GM23338 (cell line): Measurements from ENCODE around the gene TNIP1. TPM values are rescaled to one million over a fixed set of nuclear protein-coding genes. Genes with fewer than 3 reads are reported as not detected.

Experiments used
- ATAC-seq: fragments of 200-7000 bp; cut with Tn5 transposase; 3 replicates; pipeline ENCODE4 v1.9.1; 2020
- DNase-seq: peaks from one replicate; pipeline ENCODE4 v3.0.0-alpha.2; 2015; ENCODE audit warnings: low spot score
- H2AFZ ChIP-seq: fragments of 200-600 bp; sonication (generic); 2 replicates; pipeline ENCODE4 v1.8.0; 2016; ENCODE audit warnings: antibody characterized with exemption, mild to moderate bottlenecking, moderate library complexity
- H3F3A ChIP-seq: fragments of 200-600 bp; sonication (generic); replicated peaks from 2 replicates; pipeline ENCODE4 v1.8.0; 2017; ENCODE audit warnings: antibody characterized with exemption, mixed run types, low read depth
- H3K27ac ChIP-seq: fragments of 200-600 bp; sonication (generic); 2 replicates; pipeline ENCODE4 v1.6.1; 2016; ENCODE audit warnings: low read depth
- H3K27me3 ChIP-seq: fragments of 200-600 bp; sonication (generic); 2 replicates; pipeline ENCODE4 v1.8.0; 2016; ENCODE audit warnings: mild to moderate bottlenecking, mixed run types, moderate library complexity; ENCODE audit not compliant: insufficient read depth
- H3K36me3 ChIP-seq: fragments of 200-600 bp; sonication (generic); 2 replicates; pipeline ENCODE4 v1.8.0; 2016; ENCODE audit warnings: mild to moderate bottlenecking; ENCODE audit not compliant: insufficient read depth
- H3K4me1 ChIP-seq: fragments of 200-600 bp; sonication (generic); 2 replicates; pipeline ENCODE4 v1.8.0; 2016; ENCODE audit warnings: mild to moderate bottlenecking, moderate library complexity; ENCODE audit not compliant: insufficient read depth
- H3K4me2 ChIP-seq: fragments of 200-600 bp; sonication (generic); 2 replicates; pipeline ENCODE4 v1.7.1; 2017; ENCODE audit warnings: mixed run types
- H3K4me3 ChIP-seq: fragments of 200-600 bp; sonication (generic); 2 replicates; pipeline ENCODE4 v1.6.1; 2016; ENCODE audit warnings: mixed run types
- H3K79me2 ChIP-seq: fragments of 200-600 bp; sonication (generic); replicated peaks from 2 replicates; pipeline ENCODE4 v1.8.0; 2017; ENCODE audit warnings: mild to moderate bottlenecking; ENCODE audit not compliant: insufficient read depth
- H3K9me2 ChIP-seq: fragments of 200-600 bp; sonication (generic); 2 replicates; pipeline ENCODE4 v1.8.0; 2017; ENCODE audit not compliant: insufficient read depth
- H4K20me1 ChIP-seq: fragments of 200-600 bp; sonication (generic); replicated peaks from 2 replicates; pipeline ENCODE4 v1.8.0; 2017; ENCODE audit warnings: mild to moderate bottlenecking; ENCODE audit not compliant: insufficient read depth
- H3K27ac Mint-ChIP-seq: 2 replicates; pipeline ENCODE4 v1.8.0; 2020; ENCODE audit warnings: inconsistent platforms, mild to moderate bottlenecking, moderate library complexity, mixed read lengths
- H3K27me3 Mint-ChIP-seq: 3 replicates; pipeline ENCODE4 v1.8.0; 2022; ENCODE audit warnings: low read depth, mild to moderate bottlenecking, moderate library complexity, mixed read lengths, inconsistent platforms; ENCODE audit not compliant: insufficient read depth, poor library complexity
- H3K36me3 Mint-ChIP-seq: 3 replicates; pipeline ENCODE4 v1.8.0; 2021; ENCODE audit warnings: low read depth, mild to moderate bottlenecking, inconsistent platforms, moderate library complexity, mixed read lengths
- H3K4me1 Mint-ChIP-seq: 3 replicates; pipeline ENCODE4 v1.8.0; 2020; ENCODE audit warnings: mild to moderate bottlenecking, inconsistent platforms, mixed read lengths
- H3K4me3 Mint-ChIP-seq: 3 replicates; pipeline ENCODE4 v1.8.0; 2021; ENCODE audit warnings: moderate library complexity, mild to moderate bottlenecking, inconsistent platforms, mixed read lengths
- H3K9me3 Mint-ChIP-seq: 3 replicates; pipeline ENCODE4 v1.8.0; 2020; ENCODE audit warnings: moderate library complexity, mild to moderate bottlenecking, inconsistent platforms, mixed read lengths
- CREB1 ChIP-seq: fragments of 250-450 bp; sonication (Bioruptor Pico); IDR thresholded peaks from 2 replicates; pipeline ENCODE4 v1.5.0; 2020; ENCODE audit warnings: low read depth, mild to moderate bottlenecking, moderate library complexity
- CTCF ChIP-seq, 2 experiments: fragments of 200-600 bp in 1 of 2; sonication (generic) in 1 of 2; conservative IDR thresholded peaks; 2 replicates each; pipeline versions ENCODE4 v1.5.1 to v1.6.1; 2016 to 2017; ENCODE audit warnings: antibody characterized with exemption in 2 of 2, low read depth in 2 of 2, mild to moderate bottlenecking in 2 of 2, moderate library complexity in 1 of 2
- ETS1 ChIP-seq: IDR thresholded peaks from 2 replicates; pipeline ENCODE4 v1.6.1; 2016; ENCODE audit warnings: antibody characterized with exemption
- EZH2phosphoT487 ChIP-seq: fragments of 200-600 bp; sonication (generic); IDR thresholded peaks from one replicate; pipeline ENCODE4 v1.8.1; 2018; ENCODE audit warnings: antibody characterized with exemption; ENCODE audit not compliant: unreplicated experiment
- JUNB ChIP-seq: IDR thresholded peaks from one replicate; pipeline ENCODE4 v1.6.1; 2016; ENCODE audit warnings: antibody characterized with exemption; ENCODE audit not compliant: unreplicated experiment
- NANOG ChIP-seq: IDR thresholded peaks from 2 replicates; pipeline ENCODE4 v1.6.1; 2016; ENCODE audit warnings: antibody characterized with exemption, borderline replicate concordance
- ZNF331 ChIP-seq: fragments of 250-450 bp; sonication (Bioruptor Pico); IDR thresholded peaks from 2 replicates; pipeline ENCODE4 v1.5.0; 2020; ENCODE audit warnings: low read depth, mild to moderate bottlenecking, moderate library complexity
- ZNF462 ChIP-seq: fragments of 250-450 bp; sonication (Bioruptor Pico); IDR thresholded peaks from 2 replicates; pipeline ENCODE4 v1.5.0; 2020; ENCODE audit warnings: mild to moderate bottlenecking, moderate library complexity
- polyA plus RNA-seq: library from polyadenylated mRNA; unstranded; fragments of >200 nt; fragmentation: Nextera tagmentation; extraction: Ambion mirVana; gene quantifications from 2 replicates; pipeline ENCODE4 v1.2.1, GENCODE V29; 2016
- total RNA-seq: library from RNA; depleted of rRNA; stranded (reverse); fragments of >200 nt; shearing (Covaris generic); gene quantifications from 2 replicates; pipeline ENCODE4 v1.2.3, GENCODE V29; 2014

TNIP1 gene
- total and polyA plus RNA-seq, 2 experiments from 2014 or later, result 10.3 to 29.6 TPM

GRCh38 chr5:151014680-151015343 is 66.0 kb downstream of the TNIP1 start (continued):
- no peak for TF ChIP-seq ZNF462 (CRISPR knock-in tag)
- TF ChIP-seq CTCF (conservative IDR thresholded peaks at IDR 0.05; ENCODE audit: low read depth in 2 of 2), result no peak
- no peak for TF ChIP-seq CREB1
- TF ChIP-seq ETS1, result no peak

GRCh38 chr5:151012862-151013261 is 68.0 kb downstream of the TNIP1 start:
- H3K27me3 ChIP-seq, result no peaks in the 10 kb centered on the region
- DNase-seq, result no peak
- no peak overlapping the region for H3K4me3 ChIP-seq
- no peak overlapping the region for H2AFZ ChIP-seq
- no peak for ATAC-seq
- H3K27ac ChIP-seq, result no peak overlapping the region
- no peaks in the 10 kb centered on the region for H3K4me1 ChIP-seq
- Mint-ChIP-seq H3K36me3 (no peaks in the 10 kb centered on the region), H3K27ac (no peak overlapping the region), H3K4me1 (no peaks in the 10 kb centered on the region; the same call in 2 of the 3 replicates), H3K9me3 (no peaks in the 10 kb centered on the region), H3K4me3 (no peak overlapping the region), H3K27me3 (peaks cover 2% of the 10 kb centered on the region)
- H3K9me2 ChIP-seq, result no peaks in the 10 kb centered on the region
- TF ChIP-seq NANOG, result no peak
- TF ChIP-seq CTCF (conservative IDR thresholded peaks at IDR 0.05; ENCODE audit: low read depth in 2 of 2), result no peak
- no peak for TF ChIP-seq EZH2phosphoT487
- no peak for TF ChIP-seq JUNB
- TF ChIP-seq ZNF331 (CRISPR knock-in tag), result no peak
- H3K4me2 ChIP-seq, result no peak overlapping the region
- no peaks in the 10 kb centered on the region for H3F3A ChIP-seq
- H3K36me3 ChIP-seq, result no peaks in the 10 kb centered on the region
- no peaks in the 10 kb centered on the region for H3K79me2 ChIP-seq
- H4K20me1 ChIP-seq, result no peaks in the 10 kb centered on the region
